Measurements from ENCODE around the gene HYCC2.

- TF ChIP-seq ATF2 (tag by site-specific recombination; IDR thresholded peaks at IDR 0.05; ENCODE audit: low read depth) (no peak), ZNF324 (tag by site-specific recombination; IDR thresholded peaks at IDR 0.05) (no peak), CTCF (tag by site-specific recombination; IDR thresholded peaks at IDR 0.05) (no peak), ZNF629 (tag by site-specific recombination; IDR thresholded peaks at IDR 0.05) (no peak), ZNF548 (tag by site-specific recombination; IDR thresholded peaks at IDR 0.05) (no peak), ZNF600 (tag by site-specific recombination; IDR thresholded peaks at IDR 0.05) (no peak), REST (tag by site-specific recombination; IDR thresholded peaks at IDR 0.05) (no peak), SETDB1 (IDR thresholded peaks at IDR 0.05; ENCODE audit: insufficient read length, low read length) (no peak), ZSCAN18 (tag by site-specific recombination; IDR thresholded peaks at IDR 0.05) (no peak), ZNF274 (IDR thresholded peaks at IDR 0.05; ENCODE audit: low read length) (no peak), ZNF274 (tag by site-specific recombination; IDR thresholded peaks at IDR 0.05; ENCODE audit: borderline replicate concordance) (no peak), ZNF423 (tag by site-specific recombination; IDR thresholded peaks at IDR 0.05) (no peak), ELK4 (IDR thresholded peaks at IDR 0.05; ENCODE audit: borderline replicate concordance, low read depth, low read length) (no peak), ZNF155 (tag by site-specific recombination; IDR thresholded peaks at IDR 0.05) (no peak), SP2 (tag by site-specific recombination; IDR thresholded peaks at IDR 0.05) (no peak)
These were observed 19.1 kb upstream of the HYCC2 start for GRCh38 chr2:201090574-201090973.
